Mucosa of descending colon (tissue), 3 donors: ENCODE data around the gene SLC14A1. TPM values are rescaled to one million over a fixed set of nuclear protein-coding genes. Genes with fewer than 3 reads are reported as not detected.

Source experiments
- ATAC-seq: fragments of 200-7000 bp; cut with Tn5 transposase; one replicate; pipeline ENCODE4 v1.9.1; 2020; ENCODE audit warnings: mild to moderate bottlenecking, moderate library complexity
- DNase-seq, 3 donors: peaks; one replicate each; pipeline ENCODE4 v3.0.0-alpha.2; 2020
- H3K36me3 ChIP-seq: fragments of 200-600 bp; one replicate; pipeline ENCODE4 v1.8.0; 2021; ENCODE audit warnings: low read depth, mild to moderate bottlenecking
- H3K4me1 ChIP-seq: fragments of 200-600 bp; one replicate; pipeline ENCODE4 v1.8.0; 2021; ENCODE audit warnings: low read depth, mild to moderate bottlenecking
- H3K4me3 ChIP-seq: fragments of 200-600 bp; one replicate; pipeline ENCODE4 v1.8.0; 2021; ENCODE audit warnings: mild to moderate bottlenecking
- H3K9me3 ChIP-seq: fragments of 200-600 bp; one replicate; pipeline ENCODE4 v1.8.0; 2021; ENCODE audit warnings: mild to moderate bottlenecking
- CTCF ChIP-seq: fragments of 200-600 bp; IDR thresholded peaks from one replicate; pipeline ENCODE4 v1.8.0; 2022; ENCODE audit warnings: antibody characterized with exemption, mild to moderate bottlenecking
- intact Hi-C, 2 donors: fragments of 100-400 bp; cut with DNase I in 1 of 2; cut with micrococcal nuclease in 1 of 2; formaldehyde crosslinking; loops; one replicate each; pipeline versions ENCODE4 v1.11.0 to v1.11.1; 2022; cut with DNase I, micrococcal nuclease
- total RNA-seq, 3 donors: library from RNA; stranded (reverse); fragmentation: NEBNext Ultra II Directional in 2 of 3; extraction: Animal tissue kit (Norgen Biotek cat#: 25700) in 2 of 3; gene quantifications; one replicate each; pipeline versions ENCODE4 v1.2.1 to v1.2.4, GENCODE V29; 2021 to 2023
- donor health status: DM: no; HTN: no; CAD: no; lungs with moderate emphysema.
- donor health status: DM: no; HTN: no; CAD: no.
- donor health status: DM: no; HTN: yes; CAD: no.

The SLC14A1 gene
- total RNA-seq, 3 donors from 2014 or later = 0.46 to 1.1 (median 1.1) TPM

GRCh38 chr18:45787346-45787745 lies 63.4 kb downstream of the SLC14A1 start:
- DNase-seq = no peak
- intact Hi-C loops = no loop called here

GRCh38 chr18:45788861-45789260 lies 64.9 kb downstream of the SLC14A1 start:
- H3K4me1 ChIP-seq = no peaks in the 10 kb centered on the region
- TF ChIP-seq CTCF = no peak
- ATAC-seq (no peak), DNase-seq (no peak)
- no peaks in the 10 kb centered on the region for H3K36me3 ChIP-seq
- H3K9me3 ChIP-seq = no peaks in the 10 kb centered on the region
- H3K4me3 ChIP-seq = no peak overlapping the region
- intact Hi-C loops = no loop called here

More at GRCh38 chr18:45787346-45787745, 63.4 kb downstream of the SLC14A1 start:
- no peaks in the 10 kb centered on the region for H3K9me3 ChIP-seq
- ATAC-seq = no peak
- no peak overlapping the region for H3K4me3 ChIP-seq
- H3K36me3 ChIP-seq = no peaks in the 10 kb centered on the region
- H3K4me1 ChIP-seq = no peaks in the 10 kb centered on the region
- TF ChIP-seq CTCF = no peak

- no peak for TF ChIP-seq CTCF
- Histone ChIP-seq H3K9me3 (no peaks in the 10 kb centered on the region), H3K4me1 (no peaks in the 10 kb centered on the region), H3K4me3 (no peak overlapping the region), H3K36me3 (no peaks in the 10 kb centered on the region)
- no peak for DNase-seq
- no peak for ATAC-seq
- intact Hi-C loops = no loop called here
These were observed 68.7 kb downstream of the SLC14A1 start for GRCh38 chr18:45792506-45793263.

- H3K4me1 ChIP-seq = no peaks in the 10 kb centered on the region
- no peaks in the 10 kb centered on the region for H3K36me3 ChIP-seq
- intact Hi-C loops = no loop called here
- no peaks in the 10 kb centered on the region for H3K9me3 ChIP-seq
- H3K4me3 ChIP-seq = no peak overlapping the region
- no peak for TF ChIP-seq CTCF
- no peak for DNase-seq
- ATAC-seq = no peak
These were observed 69.4 kb downstream of the SLC14A1 start for GRCh38 chr18:45793264-45793965.

GRCh38 chr18:45801416-45802004 lies 77.5 kb downstream of the SLC14A1 start:
- intact Hi-C loops = no loop called here
- Histone ChIP-seq H3K36me3 (no peaks in the 10 kb centered on the region), H3K4me1 (no peaks in the 10 kb centered on the region), H3K9me3 (no peaks in the 10 kb centered on the region), H3K4me3 (no peak overlapping the region)
- no peak for TF ChIP-seq CTCF
- ATAC-seq (no peak), DNase-seq (no peak)

Other genes starting within 250 kb of the SLC14A1 start
- under 1 TPM in 1 of 3 donors, not detected in 2; 0.17 TPM for gene SLC14A2, start 108.7 kb upstream of the SLC14A1 start, total RNA-seq
- under 1 TPM in 2 of 3 donors, not detected in 1; 0.16 to 0.17 TPM for gene SIGLEC15, start 101.5 kb downstream of the SLC14A1 start, total RNA-seq
- 10 to 100 TPM; 21.7 to 29.0 (median 25.6) TPM for gene EPG5, start 243.1 kb downstream of the SLC14A1 start, total RNA-seq